HuH-7 (cell line): ENCODE results near the gene GALNT17.
"Not testable (repeated sequence)": the region's sequence is repeated elsewhere in the genome, so short reads cannot be mapped to it uniquely, and the experiment has no call there.

Experiments used
- DNase-seq: peaks from one replicate; pipeline ENCODE4 v3.0.0; 2011; ENCODE audit warnings: low spot score

Gene GALNT17

DNA sequence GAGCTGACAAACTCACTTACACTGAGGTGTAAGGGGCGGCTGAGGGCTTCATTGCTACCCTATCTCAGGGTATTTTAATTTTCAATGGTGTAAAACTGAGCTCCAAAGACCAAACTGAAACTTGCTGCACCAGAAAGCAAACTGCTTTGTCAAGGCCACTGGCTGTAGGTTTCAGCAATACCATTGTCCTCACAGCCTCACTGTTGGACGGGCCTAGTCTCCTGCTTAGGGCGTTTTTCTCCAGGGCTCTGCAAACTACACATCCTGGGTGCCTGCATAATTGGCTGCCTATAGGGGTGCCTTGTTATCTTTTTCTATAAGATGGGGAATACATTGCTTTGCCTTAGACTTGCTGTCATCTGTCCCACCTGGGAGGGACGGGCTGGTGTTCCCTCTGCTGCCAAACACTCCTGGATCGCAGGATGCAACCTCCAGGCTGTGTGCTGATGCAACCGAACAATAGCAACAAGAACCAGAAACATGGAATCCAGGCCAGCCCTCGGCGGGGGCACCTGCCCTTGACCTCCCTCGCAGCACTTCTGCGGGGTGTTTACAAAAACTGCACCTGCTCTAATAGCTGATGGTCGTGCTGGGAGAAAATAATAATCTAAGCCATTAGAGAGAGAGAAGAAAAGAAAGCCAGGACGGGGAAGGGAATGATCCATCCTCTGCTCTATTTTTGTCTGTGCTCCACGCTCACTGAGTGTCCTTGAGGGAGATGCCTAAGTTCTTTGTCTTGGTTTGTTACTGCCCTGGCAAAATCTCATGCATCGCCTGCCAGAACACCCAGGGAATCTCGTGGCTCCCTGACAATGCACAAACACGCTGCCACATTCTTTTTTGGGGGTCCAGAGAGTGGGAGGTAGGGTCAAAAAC, 104.5 kb downstream of the GALNT17 start:
- no peak for DNase-seq

DNA sequence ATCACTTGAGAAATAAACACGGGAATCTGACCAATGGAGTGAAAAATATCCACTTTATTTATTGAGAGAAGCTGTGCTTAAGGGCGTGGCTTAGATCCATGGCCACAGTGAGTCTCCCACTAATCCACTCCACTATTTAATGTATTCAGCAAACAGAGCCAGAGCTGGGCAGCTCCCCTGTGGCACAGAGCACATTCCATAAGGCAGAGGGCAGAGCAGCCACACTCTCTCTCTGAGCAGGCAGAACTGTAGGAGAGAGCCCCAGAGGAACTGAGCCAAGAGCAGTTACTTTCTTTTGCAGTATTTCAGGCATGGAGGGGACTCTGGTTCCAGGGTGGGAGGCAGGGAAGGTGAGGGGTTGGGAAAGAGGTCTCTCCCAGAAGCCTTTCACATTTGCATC, 106.0 kb downstream of the GALNT17 start:
- DNase-seq: no peak

DNA sequence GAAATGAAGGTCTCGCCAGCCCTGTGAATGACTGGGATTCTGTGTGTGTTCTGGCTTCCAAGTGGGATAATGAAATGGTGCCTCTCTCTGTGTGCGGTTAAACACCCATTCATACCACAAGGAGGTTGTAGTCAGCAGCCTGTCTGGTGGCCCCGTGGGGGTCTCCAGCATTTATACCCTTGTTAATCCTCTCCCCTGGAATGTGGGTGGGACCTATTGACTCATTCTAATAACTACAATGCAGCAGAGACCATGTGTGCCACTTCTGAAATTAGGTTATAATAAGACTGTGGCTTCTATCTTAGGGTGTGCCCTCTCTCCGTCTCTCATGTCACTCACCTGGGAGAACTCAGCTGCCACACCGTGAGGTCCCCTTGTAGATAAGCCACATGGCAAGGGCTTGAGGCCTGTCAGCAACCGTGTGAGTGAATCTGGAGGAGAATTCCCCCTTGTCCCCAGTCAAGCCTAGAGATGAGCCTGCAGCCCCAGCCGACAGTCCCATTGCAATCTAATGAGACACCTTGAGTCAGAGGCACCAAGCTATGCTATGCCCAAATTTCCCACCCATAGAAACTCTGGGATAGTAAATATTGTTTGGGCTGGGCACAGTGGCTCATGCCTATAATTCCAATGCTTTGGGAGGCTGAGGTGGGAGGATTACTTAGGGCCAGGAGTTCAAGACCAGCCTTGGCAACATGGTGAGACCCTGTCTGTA, 106.8 kb downstream of the GALNT17 start:
- DNase-seq: no peak

DNA sequence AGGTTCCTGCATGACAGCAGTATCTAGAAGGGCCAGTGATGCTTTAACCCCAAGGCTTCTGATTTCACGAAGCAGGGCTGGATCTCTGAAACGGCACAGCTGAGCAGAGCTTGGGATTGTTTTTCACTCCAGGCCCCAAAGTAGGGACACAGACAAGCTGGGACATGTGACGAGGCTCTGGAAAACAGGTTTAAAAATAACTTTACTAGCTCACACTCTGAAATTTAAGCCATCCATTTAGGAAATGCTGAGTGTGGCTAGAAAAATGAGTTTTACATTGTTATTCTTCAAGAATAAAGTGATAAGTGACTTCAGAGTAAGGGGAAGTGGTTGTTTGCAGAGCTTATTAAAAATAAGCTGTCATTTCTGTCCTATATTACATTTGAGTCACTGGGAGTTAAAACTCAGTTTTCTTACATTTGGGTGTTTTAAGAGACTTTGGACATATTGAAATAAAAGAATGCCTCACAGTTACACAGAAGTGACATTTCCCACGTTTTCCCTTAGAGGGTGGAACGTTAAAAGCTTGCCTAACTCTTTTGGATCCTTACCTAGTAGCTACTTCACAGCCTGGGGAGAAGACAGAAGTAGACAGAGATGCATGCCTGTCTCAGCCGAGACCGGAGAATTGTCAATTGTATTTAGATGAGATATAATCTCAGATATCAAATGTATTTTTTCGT, 107.8 kb downstream of the GALNT17 start:
- DNase-seq: no peak

GRCh38 chr7:71243736-71244410, 111.9 kb downstream of the GALNT17 start:
- no peak for DNase-seq

- no peak for DNase-seq
These were observed 113.1 kb downstream of the GALNT17 start for GRCh38 chr7:71245038-71245437.

DNA sequence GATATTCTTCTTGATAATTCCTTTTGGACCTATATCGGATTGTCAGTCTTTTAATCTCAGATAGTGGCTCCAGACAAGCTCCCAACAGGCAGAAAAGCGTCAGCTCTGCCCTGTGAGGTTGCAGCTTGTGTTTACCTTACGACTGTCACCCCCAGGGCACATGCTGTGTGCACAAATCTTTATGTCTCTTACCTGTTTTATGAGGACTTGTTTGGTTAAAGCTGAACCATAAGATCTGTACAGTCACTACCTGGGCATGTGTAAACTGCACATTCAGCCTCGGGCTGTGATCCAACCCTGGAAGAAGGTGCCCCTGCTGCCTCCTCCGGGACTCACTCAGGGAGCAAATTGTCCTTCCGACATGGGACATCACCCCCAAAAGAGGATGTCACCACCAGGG, 119.8 kb downstream of the GALNT17 start:
- no peak for DNase-seq

- no peak for DNase-seq
These were observed 122.8 kb downstream of the GALNT17 start for GRCh38 chr7:71254751-71255150.

DNA sequence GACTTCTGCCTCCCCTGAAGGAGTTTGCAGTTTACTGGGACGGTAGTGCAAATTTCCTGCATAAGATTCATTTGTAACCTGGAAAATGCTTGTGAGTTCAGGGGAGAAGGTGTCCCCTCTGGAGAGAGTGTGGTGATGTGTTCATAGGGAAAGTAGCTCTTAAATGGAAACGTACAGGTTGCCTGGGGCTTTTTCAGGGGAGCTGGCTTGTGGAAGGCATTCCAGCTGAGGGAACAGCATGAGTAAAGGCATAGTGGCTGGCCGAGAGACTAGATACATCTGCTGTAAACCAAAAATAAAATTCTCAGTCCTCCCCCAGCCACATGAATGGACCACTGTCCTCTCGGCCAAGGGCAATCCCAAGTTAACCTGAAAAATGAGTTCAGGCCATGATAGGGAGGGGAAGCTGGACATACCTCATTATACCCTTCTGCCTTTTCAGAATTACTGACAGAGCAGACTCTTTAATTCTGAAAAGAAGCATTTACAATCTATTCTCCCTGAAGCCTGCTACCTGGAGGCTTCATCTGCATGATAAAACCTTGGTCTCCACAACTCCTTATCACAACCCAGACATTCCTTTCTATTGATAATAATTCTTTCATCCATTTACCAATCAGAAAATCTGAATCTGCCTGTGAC, 123.7 kb downstream of the GALNT17 start:
- no peak for DNase-seq

GRCh38 chr7:71261066-71261465, 129.1 kb downstream of the GALNT17 start:
- no peak for DNase-seq

DNA sequence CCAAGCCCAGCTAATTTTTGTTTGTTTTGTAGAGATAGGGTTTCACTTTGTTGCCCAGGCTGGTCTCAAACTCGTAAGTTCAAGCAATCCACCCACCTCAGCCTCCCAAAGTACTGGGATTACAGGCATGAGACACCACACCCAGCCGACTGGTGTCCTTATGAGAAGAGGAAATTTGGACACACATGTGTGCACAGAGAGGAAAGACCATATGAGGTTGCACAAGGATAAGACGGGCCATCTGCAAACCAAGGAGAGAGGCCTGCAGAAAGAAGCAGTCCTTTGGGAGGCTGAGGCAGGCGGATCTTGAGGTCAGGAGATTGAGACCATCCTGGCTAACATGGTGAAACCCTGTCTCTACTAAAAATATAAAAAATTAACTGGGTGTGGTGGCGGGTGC, 130.9 kb downstream of the GALNT17 start:
- not testable (repeated sequence) for DNase-seq

- DNase-seq: no peak
These were observed 132.1 kb downstream of the GALNT17 start for GRCh38 chr7:71264005-71264404.

GRCh38 chr7:71266912-71267311, 135.0 kb downstream of the GALNT17 start:
- DNase-seq: no peak

DNA sequence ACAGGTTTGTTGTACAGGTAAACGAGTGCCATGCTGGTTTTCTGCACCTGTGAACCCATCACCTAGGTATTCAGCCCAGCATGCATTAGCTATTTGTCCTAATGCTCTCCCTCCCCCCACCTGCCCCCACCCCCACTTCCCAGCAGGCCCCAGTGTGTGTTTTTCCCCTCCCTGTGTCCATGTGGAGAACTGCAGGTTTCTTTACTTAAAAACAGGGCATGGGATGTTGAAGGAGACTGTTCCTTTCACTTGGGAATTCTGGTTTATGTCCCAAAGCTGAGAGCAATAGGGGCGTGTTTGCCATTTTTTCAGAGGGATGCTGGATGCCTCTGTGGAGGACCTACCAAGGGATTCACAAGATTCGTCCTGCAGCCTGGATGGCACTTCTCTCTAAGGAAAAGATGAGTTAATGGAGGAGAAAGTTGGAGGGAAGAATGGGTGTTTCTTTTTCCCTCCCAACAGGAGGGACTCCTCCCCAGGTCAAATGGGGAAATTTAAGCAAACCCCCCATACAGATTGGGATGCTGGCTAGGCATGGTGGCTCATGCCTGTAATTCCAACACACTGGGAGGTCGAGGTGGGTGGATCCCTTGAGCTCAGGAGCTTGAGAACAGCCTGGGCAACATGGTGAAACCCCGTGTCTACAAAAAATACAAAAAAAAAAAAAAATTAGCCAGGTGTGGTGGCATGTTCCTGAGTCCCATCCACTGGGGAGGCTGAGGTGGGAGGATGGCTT, 136.0 kb downstream of the GALNT17 start:
- DNase-seq: no peak

- no peak for DNase-seq
These were observed 138.6 kb downstream of the GALNT17 start for GRCh38 chr7:71270558-71270957.

GRCh38 chr7:71271203-71271602, 139.3 kb downstream of the GALNT17 start:
- no peak for DNase-seq

DNA sequence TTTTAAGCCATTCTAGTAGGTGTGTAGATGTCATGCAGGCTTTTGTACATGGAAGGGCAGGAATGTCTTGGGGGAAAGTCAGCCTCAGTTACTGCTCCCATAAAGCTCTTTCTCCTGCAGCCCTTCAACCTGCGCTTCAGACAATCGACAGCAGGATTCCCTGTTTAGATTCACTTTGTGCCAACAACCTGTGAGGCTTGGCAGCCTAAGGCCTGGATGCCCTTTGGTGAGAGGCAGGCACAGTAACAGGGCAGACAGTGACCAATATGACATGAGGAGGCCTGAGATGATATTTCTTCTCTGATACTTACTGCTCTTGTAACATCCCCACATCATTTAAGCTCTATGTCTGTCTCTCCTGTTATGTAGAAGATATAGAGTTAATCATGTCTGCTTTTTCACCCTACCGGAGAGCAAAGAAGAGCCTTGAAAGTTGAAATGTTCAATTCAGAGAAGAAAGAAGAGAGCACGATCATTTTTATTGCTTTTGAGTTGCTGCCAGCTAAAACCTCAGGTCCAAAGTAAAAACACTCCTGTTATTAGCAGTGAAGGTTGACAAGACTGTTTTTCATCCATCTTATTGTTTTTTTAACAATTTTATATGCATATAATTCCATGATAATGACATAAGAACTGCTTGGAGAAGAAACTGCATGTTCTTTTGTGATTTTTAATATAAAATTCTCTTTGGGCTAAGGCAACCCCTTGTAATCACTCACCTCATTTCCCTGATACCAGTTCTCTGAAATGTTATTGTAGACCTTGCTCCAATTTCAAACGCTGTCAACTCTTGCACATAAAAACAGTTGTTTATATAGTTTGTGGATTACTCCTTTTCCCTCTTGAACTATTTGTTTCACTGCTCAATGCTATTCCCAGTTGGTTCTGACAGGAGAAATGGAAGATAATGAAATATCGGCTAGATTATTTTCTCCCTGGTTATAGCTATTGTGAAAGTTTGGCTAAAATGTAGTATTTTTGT, 140.9 kb downstream of the GALNT17 start:
- no peak for DNase-seq

GRCh38 chr7:71278257-71278656, 146.3 kb downstream of the GALNT17 start:
- no peak for DNase-seq

DNA sequence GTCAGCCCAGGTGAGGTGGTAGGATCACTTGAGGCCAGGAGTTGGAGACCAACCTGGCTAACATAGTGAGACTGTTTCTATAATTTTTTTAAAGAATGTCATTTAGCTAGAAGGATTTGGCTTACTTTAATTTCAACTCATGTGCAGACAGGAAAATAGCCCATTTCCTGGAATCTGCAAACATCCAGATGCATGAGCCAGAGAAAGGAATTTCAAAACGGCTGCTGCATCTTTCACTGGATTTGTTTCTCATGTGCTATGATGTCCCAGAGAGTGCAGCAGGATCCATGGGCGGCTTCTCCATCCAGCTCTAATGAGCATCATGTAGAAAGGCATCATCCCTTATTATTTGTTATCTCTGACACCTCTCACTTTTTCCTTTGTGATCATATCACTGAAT, 149.3 kb downstream of the GALNT17 start:
- no peak for DNase-seq

DNA sequence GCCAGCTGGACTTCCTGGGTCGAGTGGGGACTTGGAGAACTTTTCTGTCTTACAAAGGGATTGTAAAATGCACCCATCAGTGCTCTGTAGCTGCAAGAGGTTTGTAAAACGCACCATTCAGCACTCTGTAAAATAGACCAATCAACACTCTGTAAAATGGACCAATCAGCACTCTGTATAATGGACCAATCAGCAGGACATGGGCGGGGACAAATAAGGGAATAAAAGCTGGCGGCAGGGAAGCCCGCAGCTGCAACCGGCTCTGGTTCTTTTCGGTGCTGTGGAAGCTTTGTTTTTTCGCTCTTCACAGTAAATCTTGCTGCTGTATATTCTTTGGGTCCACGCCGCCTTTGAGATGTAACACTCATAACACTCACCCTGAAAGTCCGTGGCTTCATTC, 151.9 kb downstream of the GALNT17 start:
- DNase-seq: no peak
